Stimulated activated CD4-positive, alpha-beta T cell treated with anti-CD3 and anti-CD28 coated beads, Interleukin-12 subunit alpha, Interleukin-12 subunit beta, amount 100 ng/mL, for 24 hours (primary cell): ENCODE data around the gene JAG1.

Experiments
- DNase-seq, 2 experiments: peaks; one replicate each; pipeline ENCODE4 v3.0.0-alpha.2; 2020; ENCODE audit warnings: low read depth in 2 of 2

Gene JAG1

GRCh38 chr20:10673842-10674683 is at the start of gene JAG1:
TSS of gene JAG1 (minus strand) at chr20:10673999. CDS start at chr20:10673530, 469 bp downstream.
- DNase-seq = peak in 1 of 2 experiments; percentile 52

DNA sequence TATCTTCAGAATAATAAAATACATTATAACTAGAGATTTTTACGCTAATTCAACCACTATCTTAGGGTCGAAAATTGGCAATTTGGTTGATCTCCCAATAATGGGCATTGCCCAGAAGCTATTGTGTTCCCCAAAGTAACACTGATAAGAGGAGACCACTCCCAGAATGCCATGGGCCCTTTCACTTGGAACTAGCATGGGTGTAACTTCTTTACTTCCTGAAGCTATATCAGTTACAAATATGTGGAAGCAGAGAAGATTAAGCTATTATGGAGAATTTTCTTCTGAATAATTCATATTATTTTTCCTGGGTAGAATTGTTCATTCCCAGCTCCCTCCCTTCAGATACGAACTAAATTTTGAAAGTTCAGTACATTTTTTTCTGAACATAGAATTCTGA is 48.2 kb upstream of the JAG1 start:
- no peak for DNase-seq

DNA sequence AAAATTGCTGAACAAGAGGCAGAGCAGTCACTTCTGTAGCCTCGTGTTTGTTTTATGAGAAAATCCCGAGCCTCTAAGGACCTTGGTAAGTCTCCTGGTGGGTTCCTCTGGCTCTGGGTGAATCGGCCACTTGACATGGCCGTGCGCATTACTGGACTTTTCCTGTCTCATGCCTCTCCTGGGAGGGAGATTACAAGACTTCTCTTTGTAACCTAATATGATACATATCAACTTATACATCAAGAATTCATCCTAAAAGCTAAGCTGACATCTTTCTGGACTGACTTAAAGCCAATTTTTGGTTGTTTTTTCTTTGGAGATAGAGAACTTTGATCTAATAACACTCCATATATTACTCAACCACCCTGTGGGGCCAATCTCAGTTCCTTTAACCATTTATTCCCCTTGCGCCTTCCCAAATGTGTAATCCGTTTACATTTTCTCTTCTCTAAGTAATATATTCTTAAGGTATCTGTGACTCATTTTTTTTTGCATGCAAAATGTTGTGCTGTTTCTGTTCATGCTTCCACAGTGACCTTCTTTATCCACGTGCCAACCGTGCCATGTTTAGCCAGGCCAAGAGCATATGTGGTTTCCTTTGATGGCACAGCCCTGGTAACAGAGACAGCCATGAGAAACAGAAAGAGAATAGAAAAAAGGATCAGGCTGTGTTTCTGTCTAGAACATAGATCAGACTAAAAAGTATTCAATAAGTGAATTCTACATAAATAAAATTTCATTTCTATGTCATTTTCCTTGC is 47.5 kb upstream of the JAG1 start:
- no peak for DNase-seq

DNA sequence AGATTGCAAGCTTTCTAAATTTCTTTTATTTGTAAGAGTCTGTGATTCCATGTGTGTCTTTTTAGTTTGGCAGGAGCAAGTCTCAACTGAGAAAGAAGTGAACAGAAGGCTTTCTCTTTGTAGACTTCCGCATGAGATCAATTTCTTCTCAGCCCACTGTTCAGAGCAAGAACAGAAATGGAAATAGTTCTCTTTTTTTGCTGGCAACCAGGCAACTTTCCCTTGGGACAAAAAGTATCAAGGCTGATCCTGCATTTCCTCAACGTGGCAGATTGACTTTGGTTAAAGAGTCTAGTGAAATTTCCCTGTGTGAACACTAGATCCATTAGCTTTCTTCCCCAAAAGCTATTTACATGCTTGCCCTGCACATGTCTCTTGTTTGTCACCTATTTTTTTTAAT is 46.8 kb upstream of the JAG1 start:
- DNase-seq = no peak

DNA sequence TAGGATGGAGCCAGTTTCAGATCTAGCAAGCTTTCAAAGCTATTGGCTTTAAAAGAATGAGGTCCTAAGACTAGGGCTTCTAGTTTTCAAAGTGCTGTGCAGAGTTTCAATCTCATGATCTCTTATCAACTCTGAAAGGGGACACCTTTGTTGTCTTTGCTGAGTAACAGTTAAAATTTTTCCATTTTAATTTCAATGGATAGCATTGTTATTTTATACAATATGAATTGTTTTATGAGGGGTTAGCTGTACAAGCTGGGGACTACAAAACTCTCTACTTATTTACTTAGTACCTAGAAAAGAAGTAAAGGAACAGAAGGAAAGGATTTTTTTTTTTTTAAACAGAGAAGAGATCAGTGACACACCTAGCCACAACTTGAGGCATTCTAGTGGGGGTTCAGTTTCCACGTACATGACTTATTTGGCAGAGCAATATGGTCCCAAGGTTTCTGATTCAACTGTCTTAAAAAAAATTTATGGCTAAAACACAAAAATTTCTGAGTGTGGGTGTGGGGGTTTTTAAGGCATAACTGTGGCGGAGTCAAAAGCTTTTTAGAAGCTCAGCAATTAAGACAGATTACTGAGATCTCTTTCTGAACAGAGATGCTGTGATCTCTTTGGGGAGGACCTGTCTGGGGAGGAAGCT is 46.1 kb upstream of the JAG1 start:
- DNase-seq = no peak

DNA sequence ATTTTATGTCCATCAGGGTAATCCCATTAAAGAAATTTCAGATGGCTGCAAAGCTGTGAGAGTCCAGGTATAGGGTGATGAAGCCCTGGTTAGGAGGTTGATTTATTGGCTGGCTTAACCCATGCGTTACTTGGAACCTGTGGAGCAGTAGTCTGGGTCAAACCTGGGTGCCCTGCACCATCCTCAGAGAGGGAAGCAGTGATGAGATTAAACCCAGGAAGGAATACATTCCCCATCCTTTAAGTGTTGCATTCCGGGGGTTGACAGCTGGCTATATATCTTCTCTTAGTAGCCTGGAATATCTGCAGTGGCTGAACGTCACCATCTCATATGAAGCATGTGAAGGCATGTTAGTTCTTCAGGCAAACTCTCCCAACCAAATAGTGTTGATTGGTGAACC is 44.9 kb upstream of the JAG1 start:
- no peak for DNase-seq

DNA sequence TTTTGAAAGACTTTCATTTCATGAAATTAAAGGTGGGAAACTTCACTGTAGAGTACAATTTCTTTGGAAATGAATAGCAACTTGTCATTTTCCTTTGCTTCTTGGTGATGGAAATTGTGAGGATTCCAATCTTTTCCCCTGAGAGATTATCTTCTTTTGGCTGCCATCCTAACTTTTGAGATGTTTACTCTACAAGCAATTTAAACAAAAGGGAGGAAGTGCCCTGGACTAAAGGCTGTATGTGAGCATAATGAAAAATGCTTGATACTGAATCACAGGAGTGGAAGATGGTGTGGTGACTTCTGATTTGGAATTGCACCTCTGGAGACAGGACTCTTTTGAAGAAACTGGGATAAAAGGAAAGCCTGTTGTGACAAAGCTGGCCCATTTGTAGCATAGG is 43.1 kb upstream of the JAG1 start:
- DNase-seq = no peak

GRCh38 chr20:10715035-10715434 is 41.2 kb upstream of the JAG1 start:
- no peak for DNase-seq

DNA sequence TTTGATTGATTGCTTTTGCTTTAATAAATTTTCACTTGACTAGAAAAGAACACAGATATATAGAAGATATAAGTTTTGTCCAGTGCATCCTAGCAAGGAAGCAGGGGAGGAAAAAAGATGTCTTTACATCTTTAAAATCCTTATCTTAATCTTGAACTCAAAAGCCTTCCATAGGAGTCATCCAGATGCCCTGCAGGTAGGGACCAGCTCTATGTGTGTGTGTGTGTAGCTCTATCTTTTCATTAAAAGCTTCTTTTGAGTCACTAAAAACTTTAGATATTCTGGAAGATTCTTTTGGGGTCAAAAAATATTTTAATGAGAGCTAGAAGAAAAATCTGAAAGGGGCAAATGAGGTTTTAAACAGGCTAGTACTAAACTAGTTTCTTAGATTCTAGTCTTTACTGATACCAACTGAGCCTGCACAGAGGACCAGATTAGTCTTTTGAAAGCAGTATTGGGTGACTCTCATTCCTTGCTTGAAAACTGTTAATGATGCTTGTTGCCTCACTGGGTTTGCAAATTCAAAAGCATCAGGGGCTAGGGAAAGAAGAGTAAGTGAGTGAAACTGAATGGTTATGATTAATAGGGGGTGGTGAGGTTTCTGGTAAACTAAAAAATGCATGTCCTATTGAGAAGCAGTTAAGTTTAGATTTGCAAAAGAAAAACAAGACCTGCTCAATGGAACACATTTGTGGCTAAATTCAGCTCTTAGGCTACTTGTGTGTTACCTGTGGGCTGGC is 40.6 kb upstream of the JAG1 start:
- DNase-seq = no peak

GRCh38 chr20:10713161-10713560 is 39.4 kb upstream of the JAG1 start:
- no peak for DNase-seq

GRCh38 chr20:10711903-10712451 is 38.2 kb upstream of the JAG1 start:
- DNase-seq = no peak

DNA sequence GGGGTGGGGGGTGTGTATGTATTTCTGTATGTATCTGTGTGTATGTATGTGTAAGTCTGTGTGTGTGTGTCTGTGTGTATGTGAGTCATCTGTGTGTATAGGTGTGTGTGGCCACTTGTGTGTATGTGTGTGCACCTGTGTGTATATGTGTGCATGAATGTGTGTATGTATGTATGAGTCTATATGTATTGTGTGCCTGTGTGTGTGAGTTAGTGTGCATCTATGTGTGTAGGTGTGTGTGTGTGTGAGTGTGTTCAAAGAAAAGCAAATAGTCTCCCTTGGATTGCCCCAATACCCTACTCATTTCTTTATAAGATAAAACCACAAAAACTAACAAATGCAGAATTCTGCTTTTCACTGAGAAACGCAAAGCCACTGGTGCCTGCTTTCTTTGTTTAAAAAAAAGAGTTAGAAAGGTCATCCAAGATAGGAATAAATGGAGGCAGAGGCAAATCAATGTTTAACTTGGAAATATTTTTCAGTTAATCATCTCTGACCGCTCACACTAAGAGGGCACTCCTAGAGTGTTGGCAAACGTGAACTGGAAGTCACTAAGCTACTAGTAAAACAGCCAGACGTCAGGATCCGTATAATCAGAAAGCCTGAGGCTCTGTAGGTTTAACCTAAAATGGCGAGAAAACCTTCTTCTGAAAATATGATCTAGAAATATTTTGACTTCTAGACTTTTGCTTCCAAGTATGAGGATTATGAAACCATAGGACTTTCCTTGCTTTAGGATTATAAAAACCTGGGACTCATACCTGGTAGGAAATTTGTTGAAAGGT is 37.4 kb upstream of the JAG1 start:
- DNase-seq = no peak

GRCh38 chr20:10709916-10710315 is 36.1 kb upstream of the JAG1 start:
- no peak for DNase-seq

DNA sequence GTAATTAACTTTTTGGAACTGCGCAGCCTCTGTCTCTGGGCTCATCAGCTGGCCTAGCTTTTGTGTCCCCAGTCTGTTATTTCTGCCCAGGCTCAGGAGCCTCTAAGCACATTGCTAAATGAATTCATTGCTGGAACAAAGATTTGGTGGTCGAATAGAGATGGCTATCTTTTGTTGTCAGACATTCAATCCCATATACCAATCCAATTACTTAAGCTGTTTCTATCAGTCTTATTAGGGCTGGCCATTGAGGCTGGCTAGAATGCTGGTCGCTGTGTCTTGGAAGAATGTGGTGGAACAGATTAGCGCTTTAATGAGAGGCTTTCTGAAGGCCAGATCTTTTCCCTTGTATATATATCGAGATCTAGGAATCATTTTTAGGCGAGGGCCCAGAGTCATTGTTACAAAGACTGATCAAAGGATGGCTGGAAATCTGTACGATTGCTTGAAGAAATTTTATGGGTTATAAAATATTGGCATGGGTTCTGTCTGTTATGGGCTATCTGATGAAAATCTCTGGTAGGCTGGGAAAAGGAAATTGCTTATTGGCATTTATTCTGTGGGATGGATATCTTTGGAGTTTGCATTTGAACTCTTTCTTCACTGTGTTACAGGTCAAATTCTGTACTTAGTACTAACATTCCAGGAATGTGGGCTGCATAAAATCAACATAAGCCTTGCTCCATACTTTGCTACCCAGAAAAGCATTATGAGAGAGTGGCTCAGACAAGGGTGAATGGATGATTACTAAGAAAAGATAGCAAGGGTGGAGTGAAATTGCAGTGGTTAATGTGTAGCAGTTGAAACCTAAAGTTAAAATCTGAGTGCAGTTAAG is 34.8 kb upstream of the JAG1 start:
- DNase-seq = no peak

DNA sequence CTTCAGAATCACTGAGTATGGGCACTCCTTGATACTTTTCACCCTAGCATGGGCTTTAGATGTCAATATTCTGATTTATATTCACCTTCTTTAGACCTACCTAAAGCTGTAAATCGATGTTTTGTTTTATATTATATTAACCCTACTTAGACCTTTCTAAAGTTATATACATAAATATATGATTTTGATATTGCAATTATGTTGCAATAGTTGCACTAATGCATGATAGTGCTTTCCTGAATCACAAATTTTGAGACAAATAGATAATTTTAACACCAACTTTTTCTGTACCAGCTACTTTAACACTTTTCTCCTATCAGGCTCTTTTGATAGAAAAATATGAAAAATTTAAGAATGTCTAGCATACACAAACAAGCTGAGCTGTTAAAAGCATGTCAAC is 34.0 kb upstream of the JAG1 start:
- DNase-seq = no peak

DNA sequence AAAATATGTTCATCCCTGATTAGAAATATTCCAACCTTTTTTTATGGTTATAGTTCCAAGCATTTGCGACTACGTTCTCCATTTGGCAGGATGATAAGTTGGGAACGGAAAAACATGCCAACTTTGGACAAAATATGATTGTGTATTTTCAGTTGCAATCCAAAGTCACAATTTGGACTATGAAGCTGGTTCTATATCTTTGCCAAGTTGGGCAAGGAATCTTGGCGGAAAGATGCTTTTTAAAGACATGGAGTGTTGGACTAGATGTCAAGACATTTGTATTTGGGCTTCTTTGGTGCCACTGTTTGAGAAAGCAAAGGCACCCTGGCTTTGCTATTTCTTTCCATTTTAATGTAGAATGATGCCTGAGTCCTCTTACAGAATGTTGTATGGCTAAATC is 33.3 kb upstream of the JAG1 start:
- DNase-seq = no peak

DNA sequence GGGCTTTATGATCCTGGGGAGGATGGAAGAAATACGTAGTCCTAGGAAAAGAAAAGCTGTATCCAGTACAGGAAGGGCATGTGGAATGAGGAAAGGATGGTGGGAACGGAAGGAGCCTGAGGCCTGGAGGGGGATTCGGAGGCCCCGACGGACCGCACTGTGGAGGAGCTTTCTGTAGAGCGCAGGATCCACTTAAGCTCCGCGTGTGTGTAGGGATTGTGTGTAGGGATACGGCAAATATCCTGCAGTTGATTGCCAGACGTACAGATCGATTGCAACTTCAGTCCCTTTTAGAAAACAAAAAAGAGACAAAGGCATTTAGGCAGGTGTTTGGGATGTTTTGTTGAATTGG is 32.6 kb upstream of the JAG1 start:
- DNase-seq = no peak

DNA sequence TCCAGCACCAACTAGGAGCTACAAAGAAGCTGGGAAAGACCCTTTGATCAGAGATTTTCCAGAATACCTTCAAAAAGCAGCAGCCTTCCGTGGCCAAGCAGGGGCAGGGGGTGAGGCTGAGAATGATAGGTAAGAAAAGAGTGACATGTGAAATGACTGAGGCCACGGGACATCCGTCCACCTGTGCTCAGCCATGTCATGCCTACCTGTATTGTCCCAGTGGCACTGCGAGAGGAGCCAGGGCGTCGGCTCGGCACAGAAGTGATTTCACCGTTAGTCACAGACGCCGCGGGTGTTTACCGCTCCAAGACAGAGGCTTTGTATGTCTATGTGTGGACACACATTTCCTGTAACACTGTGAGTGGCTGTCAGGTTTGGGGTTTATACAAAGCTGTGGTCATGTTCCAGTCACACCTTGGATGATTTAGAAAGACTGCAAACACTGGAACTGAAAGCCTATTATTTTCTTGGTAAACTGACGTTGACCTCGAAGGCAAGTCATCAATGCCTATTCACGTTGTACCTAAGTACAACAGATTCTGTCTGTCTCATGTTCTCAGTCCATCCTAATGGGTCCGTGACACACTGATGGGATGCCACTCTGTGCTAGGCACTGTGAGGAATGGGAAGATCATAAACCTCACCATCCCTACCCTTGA is 32.1 kb upstream of the JAG1 start:
- no peak for DNase-seq

DNA sequence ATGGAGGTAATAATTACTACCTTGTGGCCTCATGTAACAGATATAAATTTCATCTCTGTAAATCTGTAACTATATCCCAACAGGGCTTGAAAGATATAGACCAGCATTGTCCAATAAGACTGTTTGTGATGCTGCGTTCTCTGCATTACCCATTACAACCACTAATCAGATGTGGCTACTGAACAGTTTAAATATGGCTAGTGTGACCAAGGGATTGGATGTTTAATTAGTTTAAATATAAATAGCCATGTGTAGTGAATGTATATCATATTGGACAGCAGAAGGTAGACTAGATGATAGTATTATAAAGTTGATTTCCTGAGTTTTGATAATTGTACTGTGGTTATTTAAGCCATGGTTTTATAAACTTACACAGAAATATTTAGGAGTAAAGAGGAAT is 27.8 kb upstream of the JAG1 start:
- DNase-seq = no peak

- DNase-seq = no peak
Observed at GRCh38 chr20:10699941-10700340, 26.1 kb upstream of the JAG1 start.
